Activated CD8-positive, alpha-beta memory T cell treated with anti-CD3 and anti-CD28 coated beads, Interleukin-2, amount 50 U/mL, for 24 hours (primary cell): ENCODE results near the gene SOD2.
"Not testable (repeated sequence)": the region's sequence is repeated elsewhere in the genome, so short reads cannot be mapped to it uniquely, and the experiment has no call there.

Experiments used
- DNase-seq: peaks from one replicate; pipeline ENCODE4 v3.0.0-alpha.2; 2020; ENCODE audit errors: extremely low read depth

The SOD2 gene

GRCh38 chr6:159682810-159683209 lies 10.2 kb downstream of the SOD2 start:
- no peak for DNase-seq

DNA sequence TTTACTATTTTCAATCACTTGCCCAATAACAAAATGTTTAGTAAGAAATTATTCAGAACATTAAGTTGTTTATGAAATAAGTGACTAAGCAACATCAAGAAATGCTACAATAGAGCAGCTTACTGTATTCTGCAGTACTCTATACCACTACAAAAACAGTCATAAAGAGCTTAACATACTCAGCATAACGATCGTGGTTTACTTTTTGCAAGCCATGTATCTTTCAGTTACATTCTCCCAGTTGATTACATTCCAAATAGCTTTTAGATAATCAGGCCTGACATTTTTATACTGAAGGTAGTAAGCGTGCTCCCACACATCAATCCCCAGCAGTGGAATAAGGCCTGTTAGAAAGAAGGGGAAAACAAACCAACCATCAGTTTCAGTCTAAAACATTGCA lies 10.7 kb downstream of the SOD2 start:
- no peak for DNase-seq

- no peak for DNase-seq
Measured at GRCh38 chr6:159681191-159681880, 11.7 kb downstream of the SOD2 start.

DNA sequence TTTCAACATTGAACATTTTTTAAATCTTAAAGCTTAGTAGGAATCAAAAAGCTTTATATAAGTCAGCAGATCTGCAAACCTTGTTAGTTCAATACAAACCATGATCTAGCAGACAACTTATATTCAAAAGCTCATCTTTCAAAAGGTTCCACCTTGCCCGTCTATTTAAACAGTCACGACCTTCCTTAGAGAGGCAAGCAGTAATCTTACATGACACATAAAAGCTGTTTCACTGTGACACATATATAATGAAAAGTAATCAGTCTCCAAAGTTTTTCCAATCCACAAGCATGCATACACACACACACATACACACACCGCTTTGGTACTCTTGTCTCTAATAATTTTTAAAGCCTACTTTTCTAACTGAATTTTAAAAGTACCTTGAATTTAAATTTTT lies 12.9 kb downstream of the SOD2 start:
- no peak for DNase-seq

DNA sequence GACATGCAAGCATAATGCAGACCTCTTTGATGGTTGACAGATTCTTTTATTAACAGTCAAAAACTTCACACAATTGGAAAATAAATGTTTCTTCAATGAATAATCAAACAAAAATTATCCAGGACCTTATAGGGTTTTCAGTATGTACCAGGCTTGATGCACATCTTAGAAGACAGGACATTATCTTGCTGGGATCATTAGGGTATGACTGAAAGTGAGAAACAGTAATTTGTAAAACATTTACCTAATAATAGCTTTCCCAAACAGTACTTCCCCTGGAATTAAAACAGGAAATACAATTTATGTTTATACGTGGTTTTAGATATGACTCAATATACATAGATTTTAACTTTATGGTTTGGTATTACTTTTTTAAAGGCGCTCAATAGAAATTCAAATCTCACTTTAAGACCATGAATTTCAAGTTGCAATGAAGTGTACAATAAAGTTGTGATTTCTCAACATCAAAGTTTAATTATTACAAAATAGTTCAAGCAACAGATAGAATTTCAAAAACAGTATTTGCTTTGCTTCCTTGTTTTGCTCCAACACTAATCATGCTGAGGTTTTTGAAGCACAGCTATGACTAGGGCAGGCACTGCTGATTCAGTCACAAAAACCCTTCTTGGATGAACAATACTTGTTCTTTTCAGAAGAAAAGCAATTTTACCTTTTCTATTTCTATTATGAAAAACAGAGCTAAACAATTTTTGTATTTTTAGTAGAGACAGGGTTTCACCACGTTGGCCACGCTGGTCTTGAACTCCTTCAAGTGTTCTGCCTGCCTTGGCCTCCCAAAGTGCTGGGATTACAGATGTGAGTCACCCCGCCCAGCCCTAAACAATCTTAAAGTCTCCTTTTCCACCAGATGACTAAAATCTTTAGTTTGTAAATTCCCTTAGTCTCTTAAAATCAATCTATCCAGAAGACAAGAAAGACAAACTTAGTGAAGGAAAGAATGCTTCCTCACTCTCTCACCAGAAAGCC lies 13.7 kb downstream of the SOD2 start:
- DNase-seq = no peak

DNA sequence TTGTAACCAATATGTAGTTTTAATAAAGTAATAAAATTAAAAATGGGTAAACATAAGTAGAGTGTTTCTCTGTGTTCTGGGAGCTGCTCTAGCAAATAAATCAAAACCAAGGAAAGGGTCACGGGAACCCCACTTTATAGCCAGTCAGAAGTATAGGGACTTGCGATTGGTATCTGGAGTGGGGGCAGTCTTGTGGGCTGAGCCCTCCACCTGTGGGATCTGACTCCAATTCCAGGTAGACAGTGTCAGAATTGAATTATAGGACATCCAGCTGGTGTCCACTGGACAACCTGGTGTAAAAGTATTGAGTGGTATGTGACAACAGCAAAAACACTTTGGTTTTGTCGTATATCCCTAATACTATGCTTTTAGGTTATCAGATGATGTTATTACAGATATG lies 14.5 kb downstream of the SOD2 start:
- DNase-seq = no peak

DNA sequence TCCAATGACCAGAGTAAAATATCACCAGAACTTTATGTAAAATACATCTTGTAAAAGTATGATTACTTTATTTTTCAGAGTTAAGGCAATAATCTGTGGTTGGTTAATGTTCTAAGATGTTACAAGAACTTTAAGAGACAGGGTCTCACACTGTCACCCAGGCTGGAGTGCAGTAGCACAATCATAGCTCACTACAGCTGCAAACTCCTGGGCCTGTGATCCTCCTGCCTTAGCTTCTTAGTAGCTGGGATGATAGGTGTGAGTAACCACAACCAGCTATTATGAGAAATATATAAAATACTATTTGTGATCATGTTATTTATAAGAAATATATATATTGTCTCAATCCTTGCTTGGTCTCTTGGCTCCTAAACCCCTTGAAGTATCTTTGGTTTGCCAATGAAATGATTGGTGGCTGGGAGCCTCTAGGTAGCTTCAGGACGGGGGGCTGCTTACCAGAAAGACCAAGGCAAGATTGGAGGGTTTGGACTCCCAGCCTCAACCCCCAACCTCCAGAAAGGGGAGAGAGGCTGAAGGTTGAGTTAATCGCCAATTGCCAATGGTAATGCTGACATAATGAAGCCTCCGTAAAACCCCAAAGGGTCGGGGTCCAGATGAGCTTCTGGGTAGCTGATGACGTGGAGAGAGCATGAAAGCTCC lies 15.4 kb downstream of the SOD2 start:
- no peak for DNase-seq

GRCh38 chr6:159676890-159677505 lies 16.0 kb downstream of the SOD2 start:
- no peak for DNase-seq

DNA sequence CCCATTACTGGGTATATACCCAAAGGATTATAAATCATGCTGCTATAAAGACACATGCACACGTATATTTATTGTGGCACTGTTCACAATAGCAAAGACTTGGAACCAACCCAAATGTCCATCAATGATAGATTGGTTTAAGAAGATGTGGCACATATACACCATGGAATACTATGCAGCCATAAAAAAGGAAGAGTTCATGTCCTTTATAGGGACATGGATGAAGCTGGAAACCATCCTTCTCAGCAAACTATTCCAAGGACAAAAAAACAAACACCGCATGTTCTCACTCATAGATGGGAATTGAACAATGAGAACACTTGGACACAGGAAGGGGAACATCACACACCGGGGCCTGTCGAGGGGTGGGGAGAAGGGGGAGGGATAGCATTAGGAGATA lies 16.8 kb downstream of the SOD2 start:
- not testable (repeated sequence) for DNase-seq

GRCh38 chr6:159665868-159666635 lies 27.0 kb downstream of the SOD2 start:
- no peak for DNase-seq

- DNase-seq = not testable (repeated sequence)
Measured at GRCh38 chr6:159663368-159663889, 29.6 kb downstream of the SOD2 start.

DNA sequence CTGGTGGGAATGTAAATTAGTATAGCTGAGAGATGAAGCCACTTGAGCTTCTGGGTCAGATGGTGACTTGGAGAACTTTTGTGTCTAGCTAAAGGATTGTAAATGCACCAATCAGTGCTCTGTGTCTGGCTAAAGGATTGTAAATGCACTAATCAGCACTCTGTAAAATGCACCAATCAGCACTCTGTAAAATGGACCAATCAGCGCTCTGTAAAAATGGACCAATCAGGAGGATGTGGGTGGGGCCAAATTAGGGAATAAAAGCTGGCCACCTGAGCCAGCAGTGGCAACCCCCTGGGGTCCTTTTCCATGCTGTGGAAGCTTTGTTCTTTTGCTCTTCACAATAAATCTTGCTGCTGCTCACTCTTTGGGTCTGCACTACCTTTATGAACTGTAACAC lies 31.1 kb downstream of the SOD2 start:
- DNase-seq = not testable (repeated sequence)

- DNase-seq = no peak
Measured at GRCh38 chr6:159655409-159655988, 37.5 kb downstream of the SOD2 start.

DNA sequence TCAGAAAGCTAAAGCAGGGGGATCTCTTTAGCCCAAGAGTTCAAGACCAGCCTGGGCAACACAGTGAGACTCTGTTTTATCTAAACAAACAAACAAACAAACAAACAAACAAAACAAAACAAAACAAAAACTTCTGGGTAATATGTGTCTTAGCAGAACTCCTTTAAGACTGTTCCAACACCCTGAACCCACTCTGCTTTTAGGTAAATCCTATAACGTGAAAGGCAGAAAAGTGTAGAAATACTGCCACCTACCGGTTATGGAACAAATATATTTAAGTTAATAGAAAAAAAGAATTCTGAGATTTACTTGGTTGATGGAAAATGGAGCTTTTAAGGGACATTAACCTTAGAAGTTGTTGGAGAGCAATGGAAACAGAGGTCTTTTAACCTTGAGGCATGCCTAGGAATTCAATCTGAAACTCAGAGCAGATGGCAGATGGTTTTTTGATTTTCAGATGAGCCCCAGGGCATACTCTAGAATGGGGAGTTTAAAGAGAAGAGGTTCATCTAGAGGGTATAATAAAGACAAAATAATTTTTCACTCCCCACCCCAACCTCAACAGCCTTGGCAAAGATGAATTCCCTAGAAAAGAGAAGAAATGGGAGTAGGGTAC lies 38.5 kb downstream of the SOD2 start:
- DNase-seq = no peak

GRCh38 chr6:159650314-159650713 lies 42.7 kb downstream of the SOD2 start:
- no peak for DNase-seq

DNA sequence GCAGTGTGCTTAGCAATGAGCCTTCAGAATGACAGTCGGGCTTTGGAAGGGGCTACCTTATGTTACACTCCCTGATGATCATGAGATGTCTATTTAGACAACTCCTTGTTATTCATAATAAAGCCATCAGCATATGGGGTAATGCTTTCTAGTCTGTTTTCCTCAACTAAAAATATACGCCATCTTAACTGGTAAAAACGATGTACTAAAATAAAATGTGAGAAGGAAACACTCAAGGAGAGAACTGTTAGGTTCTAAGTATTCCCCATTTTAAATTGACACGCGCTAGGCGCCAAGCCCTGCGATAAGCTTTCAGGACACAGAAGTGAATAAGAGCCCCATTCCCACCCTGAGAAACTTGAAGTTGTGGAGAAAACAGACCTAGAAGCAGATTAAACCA lies 43.6 kb downstream of the SOD2 start:
- DNase-seq = no peak

DNA sequence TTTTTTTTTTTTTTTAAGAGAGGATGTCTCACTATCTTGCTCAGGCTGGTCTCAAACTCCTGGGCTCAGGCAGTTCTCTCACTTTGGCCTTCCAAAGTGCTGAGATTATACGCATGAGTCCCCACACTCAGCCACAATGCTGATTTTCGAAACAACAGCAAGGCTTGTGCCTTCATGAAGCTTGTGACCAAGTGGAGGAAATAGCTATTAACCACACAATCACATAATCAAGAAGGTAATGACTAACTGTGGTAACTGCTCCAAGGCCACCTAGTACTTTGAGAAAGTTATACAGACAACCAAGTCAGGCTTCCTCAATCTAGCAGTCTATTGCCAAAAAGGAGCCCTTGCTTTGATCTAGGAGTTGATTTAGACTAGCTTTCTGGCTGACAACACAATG lies 46.3 kb downstream of the SOD2 start:
- DNase-seq = no peak

GRCh38 chr6:159646116-159646515 lies 46.9 kb downstream of the SOD2 start:
- DNase-seq = no peak

GRCh38 chr6:159645640-159646039 lies 47.4 kb downstream of the SOD2 start:
- DNase-seq = no peak
